HG02885 (cell line): ENCODE measurements around the gene GNAL.

Experiments used
- ATAC-seq: cut with Tn5 transposase; IDR thresholded peaks from one replicate; pipeline ENCODE4 v1.9.1; 2021; ENCODE audit warnings: mild to moderate bottlenecking; ENCODE audit not compliant: unreplicated experiment, poor library complexity

GNAL gene

DNA sequence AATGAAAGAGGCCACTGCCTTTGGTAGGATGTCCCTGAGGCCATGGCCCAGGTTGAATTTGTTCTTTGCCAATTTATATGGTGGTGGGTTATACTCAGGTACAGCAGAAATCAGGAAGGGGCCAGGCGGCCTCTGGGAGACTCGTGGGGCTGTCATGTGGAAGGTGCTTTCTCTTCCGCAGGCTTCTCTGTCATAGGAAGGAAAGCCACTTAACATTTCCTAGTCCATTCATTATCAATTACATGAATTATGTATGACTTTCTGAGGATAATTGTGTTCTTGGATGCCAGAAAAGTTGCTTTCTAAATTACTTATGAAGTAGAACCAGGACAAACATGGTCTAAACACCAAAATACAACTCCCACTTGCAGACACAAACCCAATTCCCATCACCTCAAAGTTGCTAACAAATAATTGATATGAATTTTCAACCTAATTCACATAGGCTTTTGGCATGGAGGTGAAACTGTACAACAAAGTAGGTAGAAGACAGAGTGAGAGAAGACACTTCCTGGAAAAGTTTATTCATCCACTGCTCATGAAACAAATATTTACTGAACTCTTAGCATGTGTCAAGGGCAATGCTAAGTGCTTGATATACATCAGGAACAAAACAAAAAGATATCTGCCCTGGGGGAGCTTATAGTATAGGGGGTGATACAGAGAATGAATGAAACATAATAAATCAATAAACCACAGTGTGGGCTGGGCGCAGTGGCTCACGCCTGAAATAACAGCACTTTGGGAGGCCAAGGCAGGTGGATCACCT, 111.7 kb downstream of the GNAL start:
- no peak for ATAC-seq

- ATAC-seq, result no peak
Measured at GRCh38 chr18:11801573-11801972, 112.5 kb downstream of the GNAL start.

DNA sequence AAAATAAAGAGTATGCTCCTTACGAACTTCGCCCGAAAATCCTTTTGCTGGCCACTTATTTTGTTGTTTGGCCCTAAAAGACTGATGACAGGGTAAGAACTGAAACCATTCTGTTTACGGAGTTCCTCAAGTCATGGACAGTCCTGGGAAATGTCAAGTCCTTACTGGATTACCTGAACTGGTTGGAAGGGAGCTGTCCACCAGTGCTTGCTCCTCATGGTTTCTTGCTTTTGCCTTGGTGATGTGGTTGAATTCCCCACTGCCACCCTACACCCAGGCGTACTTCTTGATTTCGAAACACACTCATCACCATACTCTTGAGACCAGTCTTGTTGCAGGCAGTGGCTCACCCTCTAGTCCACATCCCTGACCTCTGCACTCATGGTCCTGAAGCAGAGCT, 113.1 kb downstream of the GNAL start:
- no peak for ATAC-seq

- no peak for ATAC-seq
Measured at GRCh38 chr18:11802586-11802985, 113.5 kb downstream of the GNAL start.

GRCh38 chr18:11807233-11807632, 118.2 kb downstream of the GNAL start:
- ATAC-seq, result no peak

DNA sequence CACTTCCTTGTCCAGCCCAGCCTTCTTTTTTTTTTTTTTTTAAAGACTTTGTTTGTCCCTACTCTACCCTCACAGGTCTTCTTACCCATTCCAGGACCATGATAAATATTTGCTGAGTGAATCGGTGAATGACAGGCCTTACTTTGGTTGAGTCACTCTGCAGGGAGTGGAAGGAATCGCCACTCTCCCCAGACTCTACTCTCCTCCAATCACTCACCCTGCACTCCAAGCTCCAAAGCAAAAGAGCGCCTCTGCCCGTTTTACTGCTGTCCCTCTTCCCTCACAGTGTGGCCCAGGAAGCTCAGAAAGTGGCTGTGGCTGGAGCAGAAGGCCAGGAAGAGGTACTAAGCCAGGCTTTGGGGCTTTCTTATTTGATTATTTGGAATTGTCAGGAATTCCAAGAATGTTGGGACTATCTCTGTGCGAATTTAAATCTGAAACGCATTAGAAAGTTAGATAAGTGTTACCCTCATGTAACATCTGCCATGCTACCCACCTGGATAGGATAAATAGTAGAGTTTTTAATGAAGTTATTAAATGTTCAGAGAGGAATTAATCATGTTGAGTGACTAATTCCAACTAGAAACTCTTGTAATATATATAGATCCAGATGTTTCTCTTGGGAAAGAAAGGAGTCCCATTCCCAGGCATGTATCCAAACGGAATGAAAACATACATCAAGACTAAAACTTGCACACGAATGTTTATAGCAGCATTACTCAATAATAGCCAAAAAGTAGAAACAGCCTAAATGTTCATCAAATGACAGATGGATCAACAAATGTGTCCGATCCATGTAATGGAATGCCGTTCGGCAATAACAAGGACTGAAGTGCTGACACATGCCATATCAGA, 119.2 kb downstream of the GNAL start:
- ATAC-seq, result no peak

DNA sequence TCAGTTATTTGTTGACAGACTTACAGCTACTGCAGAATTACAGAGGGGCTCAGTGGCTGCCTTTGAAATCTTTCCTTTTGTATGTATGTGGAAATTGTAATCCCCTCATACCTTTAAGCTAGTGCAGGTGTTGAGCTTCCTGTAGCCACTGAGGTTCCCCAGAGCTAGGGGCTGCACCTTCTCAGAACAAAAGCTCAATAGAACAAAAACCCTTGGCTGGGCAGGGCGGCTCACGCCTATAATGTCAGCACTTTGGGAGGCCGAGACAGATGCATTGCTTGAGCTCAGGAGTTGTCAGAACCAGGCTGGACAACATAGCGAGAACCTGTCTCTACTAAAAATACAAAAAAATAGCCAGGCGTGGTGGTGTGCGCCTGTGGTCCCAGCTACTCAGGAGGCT, 120.8 kb downstream of the GNAL start:
- no peak for ATAC-seq

DNA sequence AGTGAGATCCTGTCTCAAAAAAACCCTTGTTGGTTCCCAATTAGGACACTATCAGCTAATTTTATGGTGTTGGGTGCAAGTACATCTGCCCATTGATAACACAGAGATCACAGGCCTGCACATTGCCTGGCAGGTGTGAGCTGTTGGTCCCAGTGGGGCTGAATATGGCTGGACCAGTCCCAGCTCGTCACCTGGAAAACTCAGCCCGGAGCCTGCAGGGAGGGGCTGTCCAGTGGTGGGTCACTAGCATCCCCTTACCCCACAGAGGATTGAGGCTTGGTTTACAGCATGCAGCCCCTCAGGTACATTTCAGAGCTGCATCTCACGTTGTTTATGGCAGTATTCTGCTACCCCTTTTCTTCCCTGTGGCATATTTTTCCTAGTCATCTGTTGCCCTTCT, 121.3 kb downstream of the GNAL start:
- no peak for ATAC-seq

DNA sequence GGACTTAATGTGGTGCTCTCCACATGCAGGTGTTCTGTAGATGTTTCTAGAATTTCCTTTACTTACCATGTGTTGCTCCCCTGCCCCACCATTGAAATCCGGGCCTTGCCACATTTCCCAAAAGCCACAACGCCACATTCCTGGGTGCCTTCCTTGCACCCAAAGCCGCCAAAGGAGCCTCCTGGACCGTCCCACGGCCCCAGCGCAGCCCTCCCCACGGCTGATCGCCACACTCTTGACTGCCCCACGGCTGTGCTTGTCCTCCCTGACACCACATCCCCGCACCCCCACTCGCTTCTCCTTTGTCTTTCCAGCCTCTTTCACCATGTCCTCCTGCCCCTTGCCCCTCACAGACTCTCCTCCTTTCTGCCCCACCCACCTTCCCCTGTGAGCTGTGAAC, 121.9 kb downstream of the GNAL start:
- no peak for ATAC-seq

- no peak for ATAC-seq
Measured at GRCh38 chr18:11817229-11817628, 128.2 kb downstream of the GNAL start.

GRCh38 chr18:11818486-11819203, 129.6 kb downstream of the GNAL start:
- no peak for ATAC-seq

GRCh38 chr18:11819938-11820337, 130.9 kb downstream of the GNAL start:
- no peak for ATAC-seq

DNA sequence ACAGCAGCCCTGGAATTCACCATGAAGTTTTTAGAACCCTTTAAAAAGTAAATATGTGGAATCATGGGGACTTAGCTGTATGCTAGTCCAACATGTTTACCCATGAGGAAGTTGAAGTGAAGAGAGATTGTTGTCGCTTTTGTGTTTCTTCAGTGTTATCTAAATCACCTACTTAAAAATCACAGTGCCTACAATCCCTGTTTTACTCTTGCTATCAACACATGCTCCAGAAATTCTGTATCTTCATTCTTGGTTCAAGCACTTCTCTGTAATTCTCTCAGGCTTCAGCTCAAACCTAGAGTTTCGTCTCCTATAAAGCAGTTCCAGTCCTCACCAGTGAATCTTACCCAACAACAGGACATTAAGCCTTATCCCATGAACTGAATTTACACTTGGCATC, 131.6 kb downstream of the GNAL start:
- ATAC-seq, result no peak

GRCh38 chr18:11821208-11821607, 132.1 kb downstream of the GNAL start:
- ATAC-seq, result no peak

DNA sequence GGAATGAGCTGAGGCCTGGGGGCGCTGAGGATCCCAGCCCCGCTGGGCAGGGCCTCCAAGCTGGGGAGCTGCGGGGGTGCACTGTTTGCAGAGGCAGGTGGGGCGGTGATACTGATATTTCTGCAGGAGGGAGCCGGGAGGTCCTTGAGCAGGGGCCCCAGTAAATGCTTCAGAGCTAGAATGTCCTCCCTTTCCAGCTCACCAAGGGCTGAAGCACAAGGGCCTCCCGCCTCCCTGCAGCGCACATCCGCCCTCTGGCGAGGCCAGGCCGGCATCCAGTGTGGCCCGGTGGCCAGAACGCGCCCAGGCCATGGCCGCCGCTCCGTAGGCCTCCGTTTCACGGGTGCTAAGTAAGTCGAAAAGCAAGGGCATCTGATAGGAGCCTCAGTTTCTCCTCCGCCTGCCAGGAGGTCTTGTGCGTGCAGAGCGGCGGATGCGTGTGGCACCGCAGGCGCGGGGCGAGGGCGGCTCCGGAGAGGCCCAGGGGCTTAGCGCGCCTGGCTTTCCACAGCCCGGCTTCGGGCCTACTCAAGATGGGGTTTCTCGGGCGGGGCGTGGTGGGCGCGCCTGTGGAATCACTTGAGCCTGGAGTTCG, 132.7 kb downstream of the GNAL start:
- no peak for ATAC-seq

DNA sequence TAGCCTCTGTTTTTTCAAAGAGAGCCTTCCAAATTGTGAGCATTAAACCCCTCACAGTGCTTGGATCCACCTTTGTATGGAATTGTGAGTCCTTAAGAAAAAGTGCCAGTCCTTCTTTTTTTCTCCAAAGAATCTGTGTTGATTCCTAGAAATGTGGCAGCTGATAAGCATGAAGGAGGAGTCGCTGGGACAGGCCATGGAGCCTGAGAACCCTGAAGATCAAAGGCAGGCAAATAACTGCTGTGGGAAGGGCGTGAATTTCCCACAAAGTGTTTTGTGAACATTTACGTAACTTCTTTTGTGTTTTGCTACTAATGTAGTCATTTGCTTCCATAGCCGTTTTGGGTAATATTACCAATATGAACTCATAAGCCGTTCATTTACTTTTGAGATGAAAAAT, 134.5 kb downstream of the GNAL start:
- ATAC-seq, result no peak

DNA sequence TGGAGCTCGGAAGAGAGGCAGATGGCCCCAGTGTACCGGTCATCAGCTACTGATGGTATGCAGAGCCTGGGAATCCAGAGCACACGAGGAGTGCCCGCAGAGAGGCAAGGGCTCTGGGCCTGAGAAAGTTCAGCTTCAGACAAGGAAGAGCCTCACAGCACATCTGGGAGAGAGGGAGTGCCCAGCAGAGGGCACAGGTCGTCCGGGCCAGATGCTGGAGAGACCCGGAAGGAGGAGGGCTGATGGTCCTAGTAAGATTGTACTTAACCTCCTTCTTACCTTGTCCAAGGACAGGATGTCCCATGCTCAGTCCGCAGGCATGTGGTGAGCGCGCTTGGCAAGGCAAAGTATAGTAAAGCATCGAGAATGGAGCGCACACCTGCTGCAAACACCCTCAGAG, 137.8 kb downstream of the GNAL start:
- no peak for ATAC-seq

GRCh38 chr18:11828786-11829432, 139.8 kb downstream of the GNAL start:
- ATAC-seq, result no peak

- no peak for ATAC-seq
Measured at GRCh38 chr18:11830585-11830984, 141.5 kb downstream of the GNAL start.

DNA sequence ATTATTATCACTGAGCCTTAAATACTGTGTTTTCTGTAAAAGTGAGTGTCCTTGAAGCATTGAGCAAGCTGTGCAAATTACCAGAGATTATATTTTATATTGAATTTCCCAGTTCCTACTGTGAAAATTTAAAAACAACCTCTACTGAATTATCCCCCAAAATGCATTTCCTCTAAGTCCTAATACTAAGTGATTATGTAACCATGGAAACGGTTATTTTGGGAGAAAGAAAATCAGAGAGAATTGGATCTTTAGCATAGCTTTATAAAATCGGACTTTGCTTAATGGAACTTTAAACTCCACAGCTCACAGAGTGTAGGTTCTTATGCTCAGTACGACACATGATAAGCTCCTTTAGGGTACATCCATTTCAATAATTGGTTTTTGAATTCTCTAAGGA, 142.9 kb downstream of the GNAL start:
- no peak for ATAC-seq
